ENCODE data around the gene PICK1.

Gene PICK1

GRCh38 chr22:38056969-38057891 is at the start of gene PICK1:
Gene PICK1, plus strand, starts transcription at chr22:38057404. Its CDS starts 406 bp downstream, at chr22:38057810.
- DNase-seq = peak; percentile 74

GRCh38 chr22:38009000-38009806 is 48.0 kb upstream of the PICK1 start:
- no peak for DNase-seq

GRCh38 chr22:38012604-38013072 is 44.6 kb upstream of the PICK1 start:
- no peak for DNase-seq

DNA sequence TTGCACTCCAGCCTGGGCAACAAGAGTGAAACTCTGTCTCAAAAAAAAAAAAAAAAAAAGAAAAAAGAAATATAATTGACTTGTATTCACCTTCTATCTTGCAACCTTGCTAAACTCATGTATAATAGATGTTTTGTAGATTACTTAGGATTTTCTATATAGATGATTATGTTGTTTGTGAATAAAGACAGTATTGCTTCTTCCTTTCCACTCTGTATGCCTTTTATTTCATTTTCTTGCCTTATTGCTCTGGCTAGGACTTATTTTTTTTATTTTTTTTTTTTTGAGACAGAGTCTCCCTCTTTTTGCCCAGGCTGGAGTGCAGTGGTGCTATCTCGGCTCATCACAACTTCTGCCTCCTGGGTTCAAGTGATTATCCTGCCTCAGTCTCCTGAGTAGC is 43.1 kb upstream of the PICK1 start:
- no peak for DNase-seq

DNA sequence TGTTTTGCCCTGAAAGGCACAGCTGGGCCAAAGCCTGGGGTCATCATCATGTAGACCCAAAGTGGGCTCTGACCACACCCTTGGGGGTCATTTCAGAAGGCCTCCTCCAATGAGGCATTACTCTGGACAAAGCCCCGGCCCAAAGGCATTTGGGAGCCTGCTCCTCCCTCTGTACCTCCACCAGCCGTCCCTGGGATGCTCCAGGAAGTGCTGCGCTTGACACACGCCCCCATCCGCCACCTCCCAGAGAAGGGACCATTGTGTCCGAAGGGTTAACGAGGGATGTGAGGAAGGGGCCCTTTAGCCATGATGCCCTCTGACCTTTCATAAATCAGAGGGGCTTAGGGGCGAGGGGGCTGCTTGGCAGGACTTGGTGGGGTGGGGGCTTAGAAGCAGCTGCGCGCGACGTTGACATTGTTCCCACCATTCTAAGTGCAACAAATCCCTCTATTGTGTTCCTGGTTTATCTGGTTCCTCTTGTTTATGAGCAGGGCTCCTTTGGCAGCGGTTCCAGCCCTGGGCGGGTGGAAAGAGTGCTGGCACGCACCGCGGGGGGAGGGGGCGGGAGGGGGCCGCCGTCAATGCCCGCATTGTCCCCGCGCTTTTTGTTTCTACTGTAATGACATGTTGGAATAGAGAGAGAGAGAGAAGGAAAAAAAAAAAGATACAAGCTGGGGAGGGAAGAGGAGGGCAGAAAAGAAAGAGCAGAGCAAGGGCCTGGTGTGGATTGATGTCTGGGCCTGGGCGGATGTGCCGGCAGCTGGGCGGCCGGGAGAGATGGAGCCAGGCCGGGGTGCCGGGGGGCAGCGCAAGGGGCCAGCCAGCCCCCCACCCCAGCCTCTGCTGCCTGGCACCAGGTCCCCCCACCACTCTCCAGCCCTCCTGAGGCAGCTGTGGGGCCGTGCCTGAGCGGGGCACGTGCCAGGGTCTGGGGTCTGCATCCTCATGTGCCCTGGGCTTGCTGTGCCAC is 40.7 kb upstream of the PICK1 start:
- no peak for DNase-seq

- no peak for DNase-seq
These were observed 39.8 kb upstream of the PICK1 start for GRCh38 chr22:38017272-38017920.

DNA sequence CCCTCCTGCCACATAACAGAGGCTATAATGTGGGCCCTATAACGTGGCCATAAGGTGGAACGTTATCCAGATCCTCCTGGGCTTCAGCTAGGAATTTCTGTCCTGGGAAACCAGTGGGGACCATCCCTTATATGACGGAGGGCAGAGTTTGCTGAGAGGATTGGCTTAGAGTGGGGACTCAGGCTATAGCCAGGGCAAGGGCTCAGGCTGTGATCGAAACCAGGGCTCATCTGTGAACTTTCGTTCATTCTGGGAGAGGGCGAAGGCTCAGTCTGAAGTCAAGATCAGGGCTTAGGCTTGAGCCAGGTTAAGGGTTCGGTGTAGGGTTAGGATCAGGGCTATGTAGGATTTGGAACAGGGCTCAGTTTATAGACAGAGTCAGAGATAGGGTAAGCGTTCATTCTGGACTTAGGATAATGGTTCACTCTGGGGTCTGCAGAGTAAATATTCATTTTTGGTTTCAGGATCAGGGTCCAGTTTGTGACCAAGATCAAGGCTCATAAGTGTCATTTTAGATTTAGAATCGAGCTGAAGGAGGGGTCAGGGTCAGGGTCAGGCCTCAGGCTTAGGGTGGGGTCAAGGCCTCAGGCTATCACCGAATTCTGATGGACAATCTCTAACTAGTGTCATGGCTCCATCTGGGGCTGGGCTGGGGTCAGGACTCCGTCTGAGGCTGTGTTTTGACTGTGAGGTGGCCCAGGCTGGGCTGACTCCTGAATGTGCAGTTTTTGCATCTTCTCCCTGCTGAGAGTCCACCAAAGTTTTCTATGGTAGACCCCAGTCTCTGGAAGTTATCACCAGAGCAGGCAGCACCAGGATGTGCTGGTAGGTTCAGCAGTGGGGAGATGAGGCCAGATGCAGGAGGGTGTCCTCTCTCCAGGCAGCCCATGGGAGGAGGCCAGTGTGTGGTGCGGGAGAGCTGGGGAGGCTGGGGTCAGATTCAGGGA is 39.0 kb upstream of the PICK1 start:
- DNase-seq = no peak

DNA sequence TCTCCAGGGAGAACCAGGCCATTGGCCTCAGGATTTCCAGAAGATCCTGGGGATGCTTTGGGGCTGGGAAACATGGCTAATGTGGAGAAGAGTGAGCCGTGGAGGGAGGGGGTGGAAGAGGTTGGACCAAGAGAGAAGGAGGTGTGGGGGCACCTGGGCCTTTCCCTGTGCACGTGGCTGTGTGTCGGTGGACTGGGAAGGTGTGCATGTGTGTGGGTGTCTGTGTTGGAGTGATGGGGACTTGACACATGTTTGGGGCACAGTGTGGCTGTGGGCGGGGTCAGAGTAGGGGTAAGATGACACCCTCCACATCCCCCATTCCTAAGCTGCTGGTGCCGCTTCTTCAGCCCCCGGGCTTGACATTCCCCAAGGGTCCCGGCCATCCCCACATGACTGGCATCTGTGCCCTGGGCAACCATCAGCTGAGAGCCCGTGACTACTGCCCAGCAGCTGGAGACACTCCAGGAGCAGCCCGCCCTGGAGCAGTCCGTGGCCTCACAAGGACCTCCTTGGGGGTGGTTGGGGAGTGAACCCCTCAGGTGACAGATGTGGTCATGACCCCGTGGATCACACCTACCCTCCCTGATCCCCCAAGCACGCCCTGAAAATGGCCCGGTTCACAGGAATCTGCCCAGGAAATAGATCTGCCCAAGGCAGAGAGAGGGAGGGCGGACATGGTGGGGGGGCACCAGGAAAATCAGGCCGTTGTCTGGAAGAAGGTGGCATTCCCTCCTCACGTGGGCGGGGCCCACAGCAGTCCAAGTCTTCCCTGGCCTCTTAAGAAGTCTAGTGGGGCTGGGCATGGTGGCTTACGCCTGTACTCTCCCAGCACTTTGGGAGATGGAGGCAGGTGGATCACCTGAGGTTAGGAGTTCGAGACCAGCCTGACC is 38.0 kb upstream of the PICK1 start:
- DNase-seq = no peak

DNA sequence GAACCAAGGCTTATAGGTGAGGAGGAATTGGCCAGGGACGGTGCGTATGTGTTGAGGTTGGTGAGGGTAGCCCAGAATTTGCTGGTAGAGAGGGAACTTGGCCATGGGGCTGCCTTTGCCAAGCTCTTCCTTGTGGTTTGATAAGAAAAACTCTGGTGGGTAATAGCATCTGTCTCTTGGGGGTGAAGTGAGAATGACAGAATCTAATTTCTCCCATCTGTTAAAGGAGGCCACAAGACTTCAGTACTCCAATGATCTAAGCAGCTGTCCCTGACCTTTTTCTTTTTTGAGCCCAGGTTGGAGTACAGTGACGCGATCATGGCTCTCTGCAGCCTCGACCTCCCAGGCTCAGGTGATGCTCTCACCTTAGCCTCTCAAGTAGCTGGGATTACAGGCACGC is 36.0 kb upstream of the PICK1 start:
- no peak for DNase-seq

DNA sequence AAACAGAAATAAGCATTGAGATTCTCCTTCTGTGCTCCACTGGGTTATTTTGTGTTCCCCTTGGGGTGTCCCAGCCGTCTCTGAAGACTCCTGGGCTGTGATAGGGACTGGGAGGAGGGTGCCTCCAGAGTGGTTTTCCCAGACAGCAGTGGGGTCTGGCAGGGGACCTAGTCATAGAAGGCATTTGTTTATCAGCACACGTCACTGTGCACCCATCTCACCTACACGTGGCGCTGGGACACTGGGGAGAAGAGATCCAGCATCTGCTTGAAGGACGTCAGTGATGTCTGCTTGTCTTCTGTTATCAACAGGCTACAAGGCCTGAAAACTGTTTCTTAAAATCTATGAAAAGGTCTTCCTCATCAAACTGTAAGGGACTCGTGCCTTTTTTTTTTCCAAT is 34.2 kb upstream of the PICK1 start:
- no peak for DNase-seq

GRCh38 chr22:38025514-38025913 is 31.7 kb upstream of the PICK1 start:
- no peak for DNase-seq

GRCh38 chr22:38026130-38027111 is 30.8 kb upstream of the PICK1 start:
- DNase-seq = no peak

- DNase-seq = no peak
These were observed 29.7 kb upstream of the PICK1 start for GRCh38 chr22:38027487-38027886.

DNA sequence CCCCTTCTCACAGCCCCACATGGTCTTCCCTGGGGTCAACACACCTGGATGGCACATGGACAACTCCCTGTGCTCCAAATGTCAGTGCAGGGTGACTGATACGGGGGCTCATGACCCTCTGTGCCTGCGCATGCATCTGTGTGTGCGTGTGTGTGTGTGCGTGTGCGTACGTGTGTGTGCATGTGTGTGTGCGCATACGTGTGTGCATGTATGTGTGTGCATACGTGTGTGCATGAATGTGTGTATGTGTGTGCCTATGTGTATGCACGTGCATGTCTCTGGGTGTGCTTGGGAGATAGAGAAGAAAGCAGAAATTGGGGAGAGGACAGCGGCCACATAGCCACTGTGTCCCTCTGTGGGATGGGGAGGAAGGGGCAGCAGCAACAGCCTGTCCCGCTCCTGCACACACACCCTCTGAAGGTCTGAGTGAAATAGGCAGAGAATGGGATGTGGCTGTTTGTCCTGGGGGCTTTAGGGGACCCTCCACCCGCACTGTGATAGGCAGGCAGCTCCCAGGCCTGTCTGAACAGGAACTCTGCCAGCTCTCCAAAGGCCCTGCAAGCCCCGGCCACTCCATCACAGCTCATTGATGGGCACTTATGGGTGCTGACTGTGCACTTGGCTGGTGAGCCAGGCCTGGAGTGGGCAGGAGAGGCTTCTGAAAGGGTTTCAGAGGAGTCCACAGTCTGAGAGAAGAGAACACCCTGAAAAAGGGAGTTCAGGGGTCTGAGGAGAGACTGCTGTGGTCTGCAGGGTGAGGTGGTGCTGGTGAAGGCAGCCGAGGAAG is 28.7 kb upstream of the PICK1 start:
- DNase-seq = no peak

GRCh38 chr22:38029370-38029769 is 27.8 kb upstream of the PICK1 start:
- no peak for DNase-seq

DNA sequence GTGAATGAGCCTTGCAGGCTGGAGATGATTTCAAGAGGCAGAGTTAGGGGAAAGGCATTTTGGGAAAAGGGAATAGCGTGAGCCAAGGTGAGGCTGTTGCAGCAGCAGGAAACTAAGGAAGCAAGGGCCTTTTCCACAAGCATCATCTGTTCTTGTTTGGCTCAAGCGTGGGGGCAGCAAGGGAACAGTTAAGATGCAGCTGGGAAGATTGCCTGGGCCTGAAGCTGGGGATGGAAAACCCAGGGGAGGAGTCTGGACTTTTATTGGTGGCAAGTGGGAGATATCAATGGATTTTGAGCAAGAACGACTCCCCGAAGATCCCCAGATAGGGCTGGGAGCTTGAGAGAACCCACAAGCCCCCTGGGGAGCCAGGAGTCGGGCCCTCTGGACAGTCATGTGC is 27.3 kb upstream of the PICK1 start:
- DNase-seq = no peak

DNA sequence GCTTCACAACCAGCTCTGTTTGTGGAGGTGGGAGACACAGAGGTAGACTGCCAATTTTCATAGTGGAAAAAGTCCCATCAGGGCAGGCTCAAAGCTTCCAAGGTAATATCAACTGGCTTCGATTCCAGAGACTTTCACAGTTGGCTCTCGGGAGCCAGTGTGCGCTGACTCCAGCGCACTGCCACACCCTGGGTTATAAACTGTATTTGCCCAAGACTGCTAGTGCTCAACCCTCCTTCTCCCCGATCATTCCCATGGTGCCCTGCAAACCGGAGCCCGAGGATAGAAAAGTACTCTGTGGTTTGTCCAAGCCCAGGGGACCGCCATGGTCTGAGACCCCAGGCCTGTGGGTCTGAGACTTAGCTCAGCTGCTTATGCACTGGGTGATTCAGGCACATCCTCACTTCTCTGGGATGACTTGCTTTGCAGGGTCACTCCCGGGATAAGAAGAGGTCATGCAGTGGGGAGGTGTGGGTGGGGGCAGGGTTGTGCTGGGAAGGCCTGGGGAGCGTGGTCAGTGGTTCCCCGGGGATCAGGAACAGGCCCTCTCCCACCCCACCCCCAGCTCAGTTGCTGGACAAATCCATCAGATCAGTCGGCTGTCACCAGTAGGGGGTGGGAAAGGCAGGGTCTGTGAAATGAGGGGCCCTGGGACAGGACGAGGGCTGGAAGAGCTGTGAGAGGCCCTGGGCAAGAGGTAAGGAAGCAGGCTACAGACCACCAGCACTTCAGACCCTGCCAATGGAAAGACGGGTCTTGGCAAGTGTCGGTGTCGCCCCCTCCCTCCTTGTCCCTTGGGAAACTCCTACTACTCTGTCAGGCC is 26.7 kb upstream of the PICK1 start:
- DNase-seq = no peak

All from stimulated activated naive CD4-positive, alpha-beta T cell treated with Interleukin-2 at 50 U/mL for 16 hours (primary cell).